Astrocyte (in vitro differentiated cells and primary cell): ENCODE results near the gene KRT7. TPM values are rescaled to one million over a fixed set of nuclear protein-coding genes. Genes with fewer than 3 reads are reported as not detected.

Experiments used
- DNase-seq: peaks from one replicate; pipeline ENCODE4 v3.0.0-alpha.2; 2010; ENCODE audit warnings: low read depth
- FAIRE-seq: peaks from 2 replicates; lab custom pipeline; 2011; peaks lifted over from hg19 to GRCh38; lab: Jason Lieb, UNC
- H2AFZ ChIP-seq: 2 replicates; pipeline ENCODE4 v1.6.0; 2012; ENCODE audit warnings: low read depth, low read length, inconsistent platforms
- H3K27ac ChIP-seq: 2 replicates; pipeline ENCODE4 v1.5.1; 2011; ENCODE audit warnings: low read depth, low read length, inconsistent platforms
- H3K27me3 ChIP-seq: 2 replicates; pipeline ENCODE4 v1.6.0; 2011; ENCODE audit warnings: low read length, inconsistent platforms; ENCODE audit not compliant: insufficient read depth
- H3K36me3 ChIP-seq: 2 replicates; pipeline ENCODE4 v1.5.1; 2011; ENCODE audit warnings: low read length, inconsistent platforms; ENCODE audit not compliant: insufficient read depth
- H3K4me1 ChIP-seq: 2 replicates; pipeline ENCODE4 v1.5.1; 2011; ENCODE audit warnings: low read length, inconsistent platforms; ENCODE audit not compliant: insufficient read depth
- H3K4me2 ChIP-seq: 2 replicates; pipeline ENCODE4 v1.6.0; 2012; ENCODE audit warnings: low read length, inconsistent platforms
- H3K4me3 ChIP-seq: 2 replicates; pipeline ENCODE4 v1.5.1; 2011; ENCODE audit warnings: low read depth, mild to moderate bottlenecking, low read length, inconsistent platforms; ENCODE audit not compliant: insufficient read depth
- H3K79me2 ChIP-seq: 2 replicates; pipeline ENCODE4 v1.6.0; 2012; ENCODE audit warnings: mild to moderate bottlenecking, low read length, inconsistent platforms; ENCODE audit not compliant: insufficient read depth
- H3K9ac ChIP-seq: 2 replicates; pipeline ENCODE4 v1.6.0; 2012; ENCODE audit warnings: mild to moderate bottlenecking, low read length, inconsistent platforms
- H3K9me3 ChIP-seq: 2 replicates; pipeline ENCODE4 v1.5.1; 2012; ENCODE audit warnings: low read depth, mild to moderate bottlenecking, low read length, inconsistent platforms; ENCODE audit not compliant: insufficient read depth
- H4K20me1 ChIP-seq: 2 replicates; pipeline ENCODE4 v1.6.0; 2012; ENCODE audit warnings: low read length, inconsistent platforms; ENCODE audit not compliant: insufficient read depth
- H3K27ac Mint-ChIP-seq: one replicate; pipeline ENCODE4 v1.8.0; 2021; ENCODE audit warnings: mild to moderate bottlenecking, mixed read lengths; ENCODE audit not compliant: unreplicated experiment
- H3K27me3 Mint-ChIP-seq: one replicate; pipeline ENCODE4 v1.8.0; 2021; ENCODE audit warnings: low read depth, mixed read lengths; ENCODE audit not compliant: unreplicated experiment
- H3K36me3 Mint-ChIP-seq: one replicate; pipeline ENCODE4 v1.8.0; 2021; ENCODE audit warnings: low read depth, mixed read lengths; ENCODE audit not compliant: unreplicated experiment
- H3K4me1 Mint-ChIP-seq: one replicate; pipeline ENCODE4 v1.8.0; 2021; ENCODE audit warnings: low read depth, mixed read lengths; ENCODE audit not compliant: unreplicated experiment
- H3K4me3 Mint-ChIP-seq: one replicate; pipeline ENCODE4 v1.8.0; 2021; ENCODE audit warnings: mild to moderate bottlenecking, moderate library complexity, mixed read lengths; ENCODE audit not compliant: unreplicated experiment
- H3K9me3 Mint-ChIP-seq: one replicate; pipeline ENCODE4 v1.8.0; 2021; ENCODE audit warnings: mild to moderate bottlenecking, mixed read lengths; ENCODE audit not compliant: unreplicated experiment
- CTCF ChIP-seq: IDR thresholded peaks from 2 replicates; pipeline ENCODE4 v1.5.1; 2011; ENCODE audit warnings: low read depth, mild to moderate bottlenecking, inconsistent platforms, low read length, moderate library complexity; ENCODE audit not compliant: insufficient read depth
- EZH2 ChIP-seq: IDR thresholded peaks from 2 replicates; pipeline ENCODE4 v1.6.1; 2012; ENCODE audit warnings: mild to moderate bottlenecking, low read length, inconsistent platforms; ENCODE audit not compliant: insufficient read depth
- total RNA-seq: library from RNA; stranded (reverse); gene quantifications from 2 replicates; pipeline ENCODE4 v1.2.1, GENCODE V29; 2021

Gene KRT7
- total RNA-seq, 1 donor from 2014 or later, result 149 TPM

GRCh38 chr12:52275686-52276085 is 42.6 kb downstream of the KRT7 start:
- FAIRE-seq (no peak), DNase-seq (no peak)
- H3K36me3 Mint-ChIP-seq, result no peaks in the 10 kb centered on the region
- Histone ChIP-seq H3K36me3 (no peaks in the 10 kb centered on the region), H3K4me3 (no peak overlapping the region), H3K79me2 (no peaks in the 10 kb centered on the region), H3K27ac (no peak overlapping the region), H3K9ac (no peak overlapping the region), H3K4me2 (no peak overlapping the region), H3K9me3 (no peaks in the 10 kb centered on the region), H4K20me1 (no peaks in the 10 kb centered on the region), H3K4me1 (peaks cover 22% of the 10 kb centered on the region), H2AFZ (no peak overlapping the region), H3K27me3 (no peaks in the 10 kb centered on the region)
- no peak overlapping the region for H3K27ac Mint-ChIP-seq
- peaks cover 4% of the 10 kb centered on the region for H3K9me3 Mint-ChIP-seq
- peaks cover 28% of the 10 kb centered on the region for H3K4me1 Mint-ChIP-seq
- H3K27me3 Mint-ChIP-seq, result peaks cover 49% of the 10 kb centered on the region
- no peak overlapping the region for H3K4me3 Mint-ChIP-seq
- TF ChIP-seq EZH2, result no peak
- no peak for TF ChIP-seq CTCF

GRCh38 chr12:52277486-52278245 is 44.6 kb downstream of the KRT7 start:
- Histone ChIP-seq H3K36me3 (no peaks in the 10 kb centered on the region), H3K27ac (no peak overlapping the region), H3K4me1 (peaks cover 31% of the 10 kb centered on the region), H3K4me2 (no peak overlapping the region), H3K79me2 (no peaks in the 10 kb centered on the region), H4K20me1 (no peaks in the 10 kb centered on the region), H2AFZ (no peak overlapping the region), H3K9me3 (no peaks in the 10 kb centered on the region), H3K4me3 (no peak overlapping the region), H3K27me3 (no peaks in the 10 kb centered on the region), H3K9ac (no peak overlapping the region)
- Mint-ChIP-seq H3K27me3 (peaks cover 43% of the 10 kb centered on the region), H3K4me1 (peaks cover 38% of the 10 kb centered on the region), H3K27ac (peak overlapping the region; percentile 58), H3K36me3 (no peaks in the 10 kb centered on the region), H3K9me3 (peaks cover 4% of the 10 kb centered on the region), H3K4me3 (peak overlapping the region; percentile 42)
- TF ChIP-seq EZH2 (no peak), CTCF (no peak)
- FAIRE-seq (no peak), DNase-seq (no peak)
